Mesendoderm (in vitro differentiated cells): ENCODE measurements around the gene ZNF57.

Source experiments
- DNase-seq: peaks from one replicate; pipeline ENCODE4 v3.0.0; 2013
- H2AK5ac ChIP-seq: 2 replicates; pipeline ENCODE4 v1.6.1; 2013; ENCODE audit warnings: low read length, inconsistent platforms
- H2BK120ac ChIP-seq: 2 replicates; pipeline ENCODE4 v1.6.1; 2013; ENCODE audit warnings: low read depth, mild to moderate bottlenecking, low read length, moderate library complexity, mixed read lengths
- H2BK15ac ChIP-seq: replicated peaks from 2 replicates; pipeline ENCODE4 v1.6.1; 2013; ENCODE audit warnings: low read depth, mild to moderate bottlenecking, moderate library complexity
- H2BK5ac ChIP-seq: 2 replicates; pipeline ENCODE4 v1.6.1; 2013; ENCODE audit warnings: low read length, inconsistent platforms
- H3K18ac ChIP-seq: 2 replicates; pipeline ENCODE4 v1.6.1; 2013; ENCODE audit warnings: mild to moderate bottlenecking, low read length, mixed read lengths
- H3K23ac ChIP-seq: one replicate; pipeline ENCODE4 v1.6.1; 2013; ENCODE audit warnings: low read length
- H3K27ac ChIP-seq: 2 replicates; pipeline ENCODE4 v1.5.1; 2013; ENCODE audit warnings: low read depth, mild to moderate bottlenecking, inconsistent platforms, low read length, moderate library complexity
- H3K27me3 ChIP-seq: 2 replicates; pipeline ENCODE4 v1.6.1; 2013; ENCODE audit warnings: low read length, control low read depth, mild to moderate bottlenecking, inconsistent platforms; ENCODE audit not compliant: insufficient read depth, poor library complexity
- H3K36me3 ChIP-seq: 2 replicates; pipeline ENCODE4 v1.6.1; 2013; ENCODE audit warnings: low read length, inconsistent platforms; ENCODE audit not compliant: control insufficient read depth, insufficient read depth
- H3K4ac ChIP-seq: one replicate; pipeline ENCODE4 v1.6.1; 2013; ENCODE audit warnings: low read depth, mild to moderate bottlenecking, low read length, moderate library complexity
- H3K4me1 ChIP-seq: 2 replicates; pipeline ENCODE4 v1.6.1; 2013; ENCODE audit warnings: low read depth, low read length, inconsistent platforms; ENCODE audit not compliant: control insufficient read depth
- H3K4me2 ChIP-seq: 2 replicates; pipeline ENCODE4 v1.6.1; 2013; ENCODE audit warnings: low read length
- H3K4me3 ChIP-seq: 2 replicates; pipeline ENCODE4 v1.5.1; 2013; ENCODE audit warnings: mild to moderate bottlenecking, low read length
- H3K56ac ChIP-seq: one replicate; pipeline ENCODE4 v1.6.1; 2013; ENCODE audit warnings: low read length
- H3K79me1 ChIP-seq: 2 replicates; pipeline ENCODE4 v1.6.1; 2013; ENCODE audit warnings: low read length, inconsistent platforms
- H3K79me2 ChIP-seq: 2 replicates; pipeline ENCODE4 v1.6.1; 2013; ENCODE audit warnings: mild to moderate bottlenecking, low read length; ENCODE audit not compliant: control insufficient read depth, insufficient read depth
- H3K9ac ChIP-seq: 2 replicates; pipeline ENCODE4 v1.6.1; 2013; ENCODE audit warnings: low read length, inconsistent platforms
- H4K5ac ChIP-seq: one replicate; pipeline ENCODE4 v1.6.1; 2013; ENCODE audit warnings: low read length
- H4K8ac ChIP-seq: one replicate; pipeline ENCODE4 v1.6.1; 2013; ENCODE audit warnings: low read depth, mild to moderate bottlenecking, control low read depth, low read length, moderate library complexity
- WGBS: extraction: QIAGEN DNeasy Blood & Tissue Kit; methylation state at CpG from one replicate; pipeline ENCODE4 v1.1.7; 2013; ENCODE audit warnings: low lambda C conversion rate, missing lambda C conversion rate; ENCODE audit not compliant: insufficient coverage; ENCODE audit errors: extremely low coverage; 5-methylcytosine and 5-hydroxymethylcytosine counted together

ZNF57 gene

DNA sequence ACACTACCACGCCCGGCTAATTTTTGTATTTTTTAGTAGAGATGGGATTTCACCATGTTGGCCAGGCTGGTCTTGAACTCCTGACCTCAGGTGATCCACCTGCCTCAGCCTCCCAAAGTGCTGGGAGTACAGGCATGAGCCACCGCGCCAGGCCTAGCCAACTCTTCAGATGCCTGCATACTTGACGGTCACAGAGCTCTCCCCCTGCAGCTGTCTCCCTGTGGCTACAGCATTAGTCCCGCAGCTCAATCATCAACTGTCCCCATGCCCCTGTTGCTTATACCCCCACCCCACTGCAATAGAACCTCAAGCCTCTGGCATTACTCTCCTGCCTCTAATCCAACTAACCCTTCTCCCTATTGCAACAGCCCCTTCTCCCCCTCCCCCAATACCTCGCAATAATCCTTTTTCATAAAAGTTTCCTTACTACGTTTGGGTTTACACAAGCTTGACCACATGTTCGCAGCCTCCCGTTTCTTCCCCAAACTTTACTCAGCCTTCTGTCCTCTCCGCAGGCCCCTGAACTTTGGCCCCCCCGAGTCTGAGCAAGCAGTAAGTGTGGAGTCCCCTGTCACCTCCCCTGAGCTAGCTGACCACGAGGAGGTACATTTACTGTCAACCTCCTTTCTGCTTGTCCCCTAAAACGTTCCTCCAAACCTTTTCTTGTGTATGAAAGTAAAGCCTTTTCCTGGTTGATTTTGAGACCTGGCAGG lies 42.4 kb downstream of the ZNF57 start:
- no peak for DNase-seq
- H3K27me3 ChIP-seq, result no peaks in the 10 kb centered on the region
- no peak overlapping the region for H2AK5ac ChIP-seq
- H4K8ac ChIP-seq, result no peak overlapping the region
- no peak overlapping the region for H3K27ac ChIP-seq
- H3K4me3 ChIP-seq, result no peak overlapping the region
- no peak overlapping the region for H3K23ac ChIP-seq
- no peak overlapping the region for H3K56ac ChIP-seq
- H3K36me3 ChIP-seq, result no peaks in the 10 kb centered on the region
- no peak overlapping the region for H3K4me2 ChIP-seq
- no peak overlapping the region for H4K5ac ChIP-seq
- H2BK5ac ChIP-seq, result no peak overlapping the region
- no peak overlapping the region for H2BK15ac ChIP-seq
- 100% methylated on average over 2 of the region's 14 CpGs for WGBS
- H3K18ac ChIP-seq, result no peak overlapping the region
- H2BK120ac ChIP-seq, result no peak overlapping the region
- H3K9ac ChIP-seq, result no peak overlapping the region
- H3K4ac ChIP-seq, result no peak overlapping the region
- no peaks in the 10 kb centered on the region for H3K79me1 ChIP-seq
- no peaks in the 10 kb centered on the region for H3K4me1 ChIP-seq
- H3K79me2 ChIP-seq, result no peaks in the 10 kb centered on the region

DNA sequence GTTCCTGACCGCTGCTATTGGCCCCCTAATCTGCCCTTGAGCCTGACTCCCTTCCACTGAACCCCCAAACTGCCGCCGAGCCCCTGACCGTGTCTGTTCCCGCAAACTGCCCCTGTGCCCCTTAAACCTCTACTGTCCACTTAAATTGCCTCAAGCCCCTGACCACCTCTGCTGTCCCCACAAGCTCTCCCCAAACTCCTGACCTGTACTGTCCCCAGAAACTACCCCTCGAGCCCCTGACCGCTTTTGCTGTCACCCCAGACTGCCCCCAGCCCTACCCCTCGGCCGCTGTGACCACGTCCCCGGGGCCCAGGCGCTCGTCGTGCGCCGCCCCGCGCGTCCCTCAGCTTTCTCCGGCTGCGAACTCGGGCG lies 43.7 kb downstream of the ZNF57 start:
- Histone ChIP-seq H3K36me3 (no peaks in the 10 kb centered on the region), H3K9ac (peak overlapping the region; percentile 80), H2BK15ac (no peak overlapping the region), H4K8ac (no peak overlapping the region), H3K27ac (no peak overlapping the region), H2BK120ac (no peak overlapping the region), H2BK5ac (no peak overlapping the region), H3K23ac (peak overlapping the region; percentile 45), H2AK5ac (no peak overlapping the region), H4K5ac (no peak overlapping the region), H3K4me3 (peak overlapping the region; percentile 77), H3K4ac (no peak overlapping the region), H3K4me1 (no peaks in the 10 kb centered on the region), H3K56ac (peak overlapping the region; percentile 84), H3K79me1 (peaks cover 2% of the 10 kb centered on the region), H3K79me2 (peaks cover under 1% of the 10 kb centered on the region), H3K18ac (no peak overlapping the region), H3K27me3 (no peaks in the 10 kb centered on the region), H3K4me2 (peak overlapping the region; percentile 84)
- no CpG with 5 or more reads among the region's 23 CpGs for WGBS
- no peak for DNase-seq

DNA sequence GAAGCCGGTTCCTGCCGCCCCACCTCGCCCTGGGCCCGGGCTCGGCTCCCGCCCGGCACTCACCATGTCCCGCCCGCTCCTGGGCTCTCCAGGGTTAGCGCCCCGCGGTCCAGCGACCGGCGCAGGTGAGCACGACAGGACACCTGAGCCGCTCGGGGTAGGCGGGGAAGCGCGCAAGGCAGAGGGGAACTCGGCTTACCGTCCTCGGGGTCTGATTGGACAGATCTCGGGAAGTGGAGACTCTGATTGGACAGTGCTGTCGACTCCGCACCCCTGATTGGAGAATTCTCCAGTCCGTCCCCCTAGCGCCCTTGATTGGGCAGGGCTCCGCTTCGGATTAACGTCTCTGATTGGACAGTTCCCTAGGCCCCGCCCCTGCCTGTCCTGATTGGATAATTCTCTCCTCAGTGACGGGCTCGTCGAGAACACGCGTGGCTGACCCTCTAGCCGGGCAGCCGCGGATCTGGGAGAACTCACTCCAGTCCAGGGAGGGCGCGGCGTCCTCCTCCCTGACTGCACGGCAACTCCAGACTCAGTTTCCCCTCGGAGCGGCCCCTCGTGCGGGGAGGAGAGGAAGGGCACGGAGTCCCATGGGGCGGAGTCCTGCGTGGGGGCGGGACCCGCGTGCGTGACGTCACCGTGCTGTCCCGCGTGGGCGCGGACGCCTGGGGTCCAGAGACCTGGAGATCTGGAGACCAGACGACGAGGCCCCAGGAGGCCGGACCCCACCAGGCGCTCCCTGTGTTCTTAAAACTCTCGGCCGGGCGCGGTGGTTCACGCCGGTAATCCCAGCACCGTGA lies 44.2 kb downstream of the ZNF57 start, which contains the start of gene ZNF77:
Gene ZNF77, minus strand, starts transcription at position 197 of the 800 bp plus-strand sequence. Its CDS starts 131 bp downstream, at position 66.
- Histone ChIP-seq H3K36me3 (no peaks in the 10 kb centered on the region), H2BK15ac (no peak within 1 kb of the TSS), H2BK5ac (no peak within 1 kb of the TSS), H3K4ac (no peak within 1 kb of the TSS), H4K8ac (no peak within 1 kb of the TSS), H3K18ac (no peak within 1 kb of the TSS), H4K5ac (no peak within 1 kb of the TSS), H3K56ac (peak within 1 kb of the TSS; percentile 84), H3K4me2 (peak within 1 kb of the TSS; percentile 84), H3K79me2 (peaks cover 5% of the 10 kb centered on the region), H3K4me3 (peak within 1 kb of the TSS; percentile 77), H3K27me3 (no peaks in the 10 kb centered on the region), H2BK120ac (no peak within 1 kb of the TSS), H3K23ac (peak within 1 kb of the TSS; percentile 45), H3K9ac (peak within 1 kb of the TSS; percentile 80), H3K27ac (no peak within 1 kb of the TSS), H3K79me1 (peaks cover 6% of the 10 kb centered on the region), H2AK5ac (no peak within 1 kb of the TSS), H3K4me1 (peaks cover 4% of the 10 kb centered on the region)
- no CpG with 5 or more reads among the region's 74 CpGs for WGBS
- peak; percentile 99 for DNase-seq

DNA sequence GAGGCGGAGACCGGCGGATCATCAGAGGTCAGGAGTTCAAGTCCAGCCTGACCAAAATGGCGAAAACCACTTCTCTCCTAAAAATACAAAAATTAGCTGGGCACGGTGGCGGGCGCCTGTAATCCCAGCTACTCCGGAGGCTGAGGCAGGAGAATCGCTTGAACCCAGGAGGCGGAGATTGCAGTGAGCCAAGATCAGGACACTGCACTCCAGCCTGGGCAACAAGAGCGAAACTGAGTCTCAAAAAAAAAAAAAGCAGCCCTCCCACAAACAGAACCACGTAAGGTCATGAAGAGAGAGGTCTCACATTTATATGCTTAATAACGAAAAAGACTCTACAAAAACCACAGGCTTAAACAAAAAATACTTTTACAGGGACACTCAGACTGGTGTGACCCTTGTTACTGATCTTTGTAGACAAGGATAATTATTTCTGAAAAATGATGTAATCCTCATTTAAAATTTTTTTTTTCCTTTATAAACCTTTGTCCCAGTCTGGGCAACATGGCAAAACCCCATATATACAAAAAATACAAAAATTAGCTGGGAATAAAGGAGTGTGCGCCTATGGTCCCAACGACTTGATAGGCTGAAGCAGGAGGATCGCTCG lies 45.0 kb downstream of the ZNF57 start:
- no peak overlapping the region for H3K27ac ChIP-seq
- H2BK120ac ChIP-seq, result no peak overlapping the region

DNA sequence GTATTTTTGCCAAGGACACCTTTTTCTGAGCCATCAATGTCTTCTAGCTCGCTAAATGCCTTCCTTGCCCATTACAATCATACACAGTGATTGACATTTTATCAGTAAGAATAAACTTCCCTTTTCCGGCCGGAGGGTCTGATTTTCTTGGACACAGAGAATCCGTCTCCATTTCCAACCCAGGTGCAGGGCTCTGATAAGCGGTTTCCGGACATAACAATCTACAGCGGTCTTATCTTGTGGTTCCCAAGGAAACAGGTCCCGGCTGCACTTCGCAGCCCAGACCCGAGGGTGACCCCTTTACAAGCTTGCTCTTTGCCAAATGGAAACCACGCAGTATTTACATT lies 49.2 kb downstream of the ZNF57 start:
- peak overlapping the region; percentile 83 for H3K4ac ChIP-seq
- no peak overlapping the region for H4K8ac ChIP-seq
- peaks cover 4% of the 10 kb centered on the region for H3K4me1 ChIP-seq
- WGBS, result no CpG with 5 or more reads among the region's 11 CpGs
- no peak overlapping the region for H2BK120ac ChIP-seq
- H2AK5ac ChIP-seq, result no peak overlapping the region
- H3K79me2 ChIP-seq, result peaks cover 5% of the 10 kb centered on the region
- peak overlapping the region; percentile 29 for H4K5ac ChIP-seq
- H3K36me3 ChIP-seq, result no peaks in the 10 kb centered on the region
- H3K23ac ChIP-seq, result peak overlapping the region; percentile 56
- peaks cover 8% of the 10 kb centered on the region for H3K79me1 ChIP-seq
- DNase-seq, result peak; percentile 91
- H3K4me2 ChIP-seq, result peak overlapping the region; percentile 74
- peak overlapping the region; percentile 81 for H3K18ac ChIP-seq
- H2BK15ac ChIP-seq, result no peak overlapping the region
- peak overlapping the region; percentile 95 for H3K56ac ChIP-seq
- H3K27me3 ChIP-seq, result no peaks in the 10 kb centered on the region
- H3K27ac ChIP-seq, result peak overlapping the region; percentile 90
- H3K4me3 ChIP-seq, result peak overlapping the region; percentile 96
- H2BK5ac ChIP-seq, result peak overlapping the region; percentile 56
- H3K9ac ChIP-seq, result peak overlapping the region; percentile 96

More for the DNA sequence above, 45.0 kb downstream of the ZNF57 start:
- H3K56ac ChIP-seq, result no peak overlapping the region
- no peak overlapping the region for H3K9ac ChIP-seq
- no peak overlapping the region for H4K8ac ChIP-seq
- H3K79me2 ChIP-seq, result peaks cover 5% of the 10 kb centered on the region
- H4K5ac ChIP-seq, result no peak overlapping the region
- WGBS, result no CpG with 5 or more reads among the region's 17 CpGs
- peaks cover 8% of the 10 kb centered on the region for H3K79me1 ChIP-seq
- no peak for DNase-seq
- H3K4me2 ChIP-seq, result no peak overlapping the region
- no peak overlapping the region for H3K4ac ChIP-seq
- H2BK15ac ChIP-seq, result no peak overlapping the region
- H3K23ac ChIP-seq, result no peak overlapping the region
- no peak overlapping the region for H2AK5ac ChIP-seq
- H3K27me3 ChIP-seq, result no peaks in the 10 kb centered on the region
- no peak overlapping the region for H3K4me3 ChIP-seq
- peaks cover 4% of the 10 kb centered on the region for H3K4me1 ChIP-seq
- no peak overlapping the region for H2BK5ac ChIP-seq
- no peaks in the 10 kb centered on the region for H3K36me3 ChIP-seq
- no peak overlapping the region for H3K18ac ChIP-seq
